ENCODE measurements around the gene SCAF8.
"Not testable (repeated sequence)": the region's sequence is repeated elsewhere in the genome, so short reads cannot be mapped to it uniquely, and the experiment has no call there.

The SCAF8 gene

GRCh38 chr6:154737424-154737823 lies 4.2 kb downstream of the SCAF8 start:
- DNase-seq = no peak

GRCh38 chr6:154738551-154738961 lies 5.3 kb downstream of the SCAF8 start:
- DNase-seq = no peak

GRCh38 chr6:154740658-154741057 lies 7.4 kb downstream of the SCAF8 start:
- no peak for DNase-seq

GRCh38 chr6:154742891-154743290 lies 9.7 kb downstream of the SCAF8 start:
- no peak for DNase-seq

GRCh38 chr6:154744029-154744745 lies 11.0 kb downstream of the SCAF8 start:
- not testable (repeated sequence) for DNase-seq

GRCh38 chr6:154745243-154745642 lies 12.0 kb downstream of the SCAF8 start:
- no peak for DNase-seq

- no peak for DNase-seq
These were observed 16.1 kb downstream of the SCAF8 start for GRCh38 chr6:154749341-154749740.

GRCh38 chr6:154751011-154751800 lies 18.0 kb downstream of the SCAF8 start:
- no peak for DNase-seq

GRCh38 chr6:154752022-154752421 lies 18.8 kb downstream of the SCAF8 start:
- DNase-seq = no peak

- no peak for DNase-seq
These were observed 20.9 kb downstream of the SCAF8 start for GRCh38 chr6:154754152-154754551.

- DNase-seq = no peak
These were observed 24.3 kb downstream of the SCAF8 start for GRCh38 chr6:154757352-154758050.

GRCh38 chr6:154758125-154758524 lies 24.9 kb downstream of the SCAF8 start:
- DNase-seq = no peak

- DNase-seq = no peak
These were observed 30.4 kb downstream of the SCAF8 start for GRCh38 chr6:154763650-154764049.

- no peak for DNase-seq
These were observed 32.1 kb downstream of the SCAF8 start for GRCh38 chr6:154765273-154765672.

GRCh38 chr6:154766288-154766687 lies 33.1 kb downstream of the SCAF8 start:
- DNase-seq = no peak

GRCh38 chr6:154767003-154767723 lies 33.9 kb downstream of the SCAF8 start:
- DNase-seq = no peak

GRCh38 chr6:154768280-154768679 lies 35.1 kb downstream of the SCAF8 start:
- DNase-seq = no peak

GRCh38 chr6:154773610-154774089 lies 40.4 kb downstream of the SCAF8 start:
- DNase-seq = no peak

- DNase-seq = not testable (repeated sequence)
These were observed 45.9 kb downstream of the SCAF8 start for GRCh38 chr6:154779157-154779556.

GRCh38 chr6:154782193-154782592 lies 49.0 kb downstream of the SCAF8 start:
- no peak for DNase-seq

- no peak for DNase-seq
These were observed 50.0 kb downstream of the SCAF8 start for GRCh38 chr6:154783229-154783628.

GRCh38 chr6:154785075-154785474 lies 51.9 kb downstream of the SCAF8 start:
- no peak for DNase-seq
